Measurements from ENCODE around the gene FGF1.

GRCh38 chr5:142598338-142598700 is 87.6 kb downstream of the FGF1 start:
- TF ChIP-seq CTCF (IDR thresholded peaks at IDR 0.05), result no peak
- TF ChIP-seq POLR2A (IDR thresholded peaks at IDR 0.05), result no peak

Data from stomach (tissue), 4 donors.